HS-27A (cell line): ENCODE results near the gene CCR5AS.
"Not testable (repeated sequence)": the region's sequence is repeated elsewhere in the genome, so short reads cannot be mapped to it uniquely, and the experiment has no call there.

Source experiments
- DNase-seq: peaks from one replicate; pipeline ENCODE4 v3.0.0-alpha.2; 2012; ENCODE audit warnings: low read depth, missing footprints

The CCR5AS gene

GRCh38 chr3:46356276-46356675, 50.6 kb downstream of the CCR5AS start:
- DNase-seq = no peak

- DNase-seq = no peak
Measured at GRCh38 chr3:46354984-46355383, 51.9 kb downstream of the CCR5AS start.

- no peak for DNase-seq
Measured at GRCh38 chr3:46354478-46354877, 52.4 kb downstream of the CCR5AS start.

GRCh38 chr3:46353647-46354410, 53.0 kb downstream of the CCR5AS start, which contains the start of gene CCR2:
Gene CCR2, plus strand, starts transcription at chr3:46354111. Its CDS starts 3,417 bp downstream, at chr3:46357528.
- no peak for DNase-seq

GRCh38 chr3:46353090-46353489, 53.8 kb downstream of the CCR5AS start:
- no peak for DNase-seq

GRCh38 chr3:46351646-46352045, 55.2 kb downstream of the CCR5AS start:
- DNase-seq = no peak

GRCh38 chr3:46350262-46350565, 56.7 kb downstream of the CCR5AS start:
- DNase-seq = no peak

GRCh38 chr3:46349484-46350261, 57.2 kb downstream of the CCR5AS start:
- DNase-seq = no peak

GRCh38 chr3:46348823-46349482, 57.9 kb downstream of the CCR5AS start:
- DNase-seq = no peak

GRCh38 chr3:46344476-46344875, 62.4 kb downstream of the CCR5AS start:
- DNase-seq = no peak

GRCh38 chr3:46338840-46339239, 68.0 kb downstream of the CCR5AS start:
- no peak for DNase-seq

- no peak for DNase-seq
Measured at GRCh38 chr3:46337911-46338310, 69.0 kb downstream of the CCR5AS start.

GRCh38 chr3:46335541-46335940, 71.3 kb downstream of the CCR5AS start:
- DNase-seq = no peak

GRCh38 chr3:46334741-46335478, 72.0 kb downstream of the CCR5AS start:
- no peak for DNase-seq

- not testable (repeated sequence) for DNase-seq
Measured at GRCh38 chr3:46330676-46331075, 76.2 kb downstream of the CCR5AS start.

- no peak for DNase-seq
Measured at GRCh38 chr3:46325645-46326300, 81.1 kb downstream of the CCR5AS start.

- no peak for DNase-seq
Measured at GRCh38 chr3:46324036-46324435, 82.8 kb downstream of the CCR5AS start.

GRCh38 chr3:46321461-46322104, 85.3 kb downstream of the CCR5AS start:
- no peak for DNase-seq

GRCh38 chr3:46318207-46318927, 88.5 kb downstream of the CCR5AS start:
- DNase-seq = no peak

GRCh38 chr3:46316206-46316605, 90.7 kb downstream of the CCR5AS start:
- no peak for DNase-seq
